GM18511 (cell line): Measurements from ENCODE around the gene BLVRA.
"Not testable (repeated sequence)": the region's sequence is repeated elsewhere in the genome, so short reads cannot be mapped to it uniquely, and the experiment has no call there.

Experiments
- ATAC-seq: cut with Tn5 transposase; IDR thresholded peaks from one replicate; pipeline ENCODE4 v1.9.1; 2021; ENCODE audit warnings: mild to moderate bottlenecking, moderate library complexity; ENCODE audit not compliant: unreplicated experiment

The BLVRA gene, protein sequence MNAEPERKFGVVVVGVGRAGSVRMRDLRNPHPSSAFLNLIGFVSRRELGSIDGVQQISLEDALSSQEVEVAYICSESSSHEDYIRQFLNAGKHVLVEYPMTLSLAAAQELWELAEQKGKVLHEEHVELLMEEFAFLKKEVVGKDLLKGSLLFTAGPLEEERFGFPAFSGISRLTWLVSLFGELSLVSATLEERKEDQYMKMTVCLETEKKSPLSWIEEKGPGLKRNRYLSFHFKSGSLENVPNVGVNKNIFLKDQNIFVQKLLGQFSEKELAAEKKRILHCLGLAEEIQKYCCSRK

DNA sequence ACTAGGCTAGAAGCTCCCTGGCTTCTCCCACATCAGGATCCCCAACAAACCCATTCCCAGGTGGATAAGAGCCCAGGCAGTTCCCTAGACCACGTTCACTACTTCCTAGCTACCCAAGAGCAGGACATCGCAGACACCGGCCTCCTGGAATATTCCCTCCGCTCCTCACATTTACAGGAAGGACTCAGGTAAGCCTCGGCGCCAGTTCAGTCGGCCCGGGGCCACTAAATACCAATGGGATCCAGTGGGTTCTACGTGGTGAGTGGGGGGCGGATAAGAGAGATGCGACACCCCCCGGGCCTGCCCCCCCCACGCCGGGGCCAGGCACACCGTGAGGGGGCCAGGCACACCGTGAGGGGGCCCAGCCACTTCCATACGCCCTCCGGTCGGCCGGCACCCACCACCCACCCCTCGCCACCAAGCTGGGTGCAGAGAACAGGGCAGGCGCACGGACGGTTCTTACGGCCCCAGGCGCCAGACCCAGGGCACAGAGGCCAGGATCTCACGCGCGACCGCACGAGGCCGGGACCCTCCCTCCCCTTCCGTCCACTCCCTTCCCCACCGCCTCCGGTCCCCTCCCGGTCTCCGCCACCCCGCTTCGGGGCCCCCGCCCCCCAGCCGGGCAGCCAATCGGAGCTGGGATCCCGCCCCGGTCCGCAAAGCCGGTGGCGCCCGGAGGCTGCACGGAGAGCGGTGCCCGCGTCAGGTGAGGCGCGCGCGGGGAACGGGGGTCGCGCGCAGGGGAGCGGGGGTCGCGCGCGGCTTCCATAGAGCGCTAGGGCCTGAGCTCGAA is at the start of gene BLVRA:
Gene BLVRA (plus strand): TSS at position 652 of the 793 bp plus-strand sequence. CDS start 12,479 bp downstream, outside the sequence.
- ATAC-seq = peak; percentile 69

DNA sequence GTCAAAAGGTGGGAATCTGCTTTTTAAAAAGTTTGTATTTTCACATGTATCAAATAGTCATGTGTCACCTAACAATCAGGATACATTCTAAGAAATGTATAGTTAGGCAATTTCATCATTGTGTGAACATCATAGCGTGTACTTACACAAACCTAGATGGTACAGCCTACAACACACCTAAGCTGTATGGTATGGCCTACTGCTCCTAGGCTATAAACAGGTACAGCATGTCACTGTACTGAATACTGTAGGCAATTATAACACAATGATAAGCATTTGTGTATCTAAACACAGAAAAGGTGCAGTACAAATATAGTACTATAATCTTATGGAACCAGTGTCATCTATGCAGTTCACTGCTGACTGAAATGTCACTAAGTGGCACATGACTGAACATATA is 47.0 kb upstream of the BLVRA start:
- ATAC-seq = no peak

DNA sequence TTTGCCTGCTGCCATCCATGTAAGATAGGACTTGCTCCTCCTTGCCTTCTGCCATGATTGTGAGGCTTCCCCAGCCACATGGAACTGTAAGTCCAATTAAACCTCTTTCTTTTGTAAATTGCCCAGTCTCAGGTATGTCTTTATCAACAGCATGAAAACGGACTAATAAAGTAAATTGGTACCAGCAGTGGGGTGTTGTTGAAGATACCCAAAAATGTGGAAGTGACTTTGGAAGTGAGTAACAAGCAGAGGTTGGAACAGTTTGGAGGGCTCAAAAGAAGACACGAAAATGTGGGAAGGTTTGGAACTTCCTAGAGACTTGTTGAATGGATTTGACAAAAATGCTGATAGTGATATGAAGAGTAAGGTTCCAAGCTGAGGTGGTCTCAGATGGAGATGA is 42.5 kb upstream of the BLVRA start:
- ATAC-seq = not testable (repeated sequence)

DNA sequence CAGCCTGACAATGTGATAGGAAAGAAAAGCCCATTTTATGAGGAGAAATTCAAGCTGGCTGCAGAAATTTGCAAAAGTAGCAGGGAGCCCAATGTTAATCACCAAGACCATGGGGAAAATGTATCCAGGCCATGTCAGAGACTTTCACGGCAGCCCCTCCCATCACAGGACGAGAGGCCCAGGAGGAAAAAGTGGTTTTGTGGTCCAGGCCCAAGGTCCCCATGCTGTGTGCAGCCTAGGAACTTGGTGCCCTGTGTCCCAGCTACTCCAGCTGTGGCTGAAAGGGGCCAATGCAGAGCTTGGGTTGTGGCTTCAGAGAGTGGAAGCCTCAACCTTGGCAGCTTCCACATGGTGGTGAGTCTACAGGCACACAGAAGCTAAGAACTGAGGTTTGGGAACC is 41.9 kb upstream of the BLVRA start:
- no peak for ATAC-seq

DNA sequence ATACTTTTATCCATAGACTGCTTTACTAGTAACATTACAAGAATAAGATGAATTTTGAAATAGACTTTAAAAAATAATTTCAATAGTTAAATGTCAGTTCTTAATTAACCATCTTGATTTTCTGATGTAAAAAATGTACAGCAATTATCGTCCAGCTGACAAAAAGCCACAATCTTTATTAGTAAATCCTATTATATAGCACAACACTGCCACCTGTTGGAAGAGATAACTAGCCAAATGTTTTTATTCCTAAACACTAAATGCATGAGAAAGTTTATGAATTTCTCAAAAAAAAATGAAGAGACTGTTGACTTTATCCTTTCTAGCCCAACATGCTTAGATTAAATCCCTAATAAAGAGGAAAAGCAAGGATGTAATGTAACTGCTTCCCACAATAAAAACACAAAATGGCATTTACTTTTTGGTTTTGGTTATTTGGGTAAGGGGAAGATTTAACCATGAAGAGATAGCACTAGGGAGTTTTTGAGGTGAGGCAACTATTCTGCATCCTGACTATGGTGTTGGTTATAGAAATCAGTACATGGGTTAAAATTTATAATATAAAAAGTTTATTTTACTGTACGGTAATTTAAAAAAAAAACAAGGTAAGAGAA is 37.2 kb upstream of the BLVRA start:
- ATAC-seq = no peak

DNA sequence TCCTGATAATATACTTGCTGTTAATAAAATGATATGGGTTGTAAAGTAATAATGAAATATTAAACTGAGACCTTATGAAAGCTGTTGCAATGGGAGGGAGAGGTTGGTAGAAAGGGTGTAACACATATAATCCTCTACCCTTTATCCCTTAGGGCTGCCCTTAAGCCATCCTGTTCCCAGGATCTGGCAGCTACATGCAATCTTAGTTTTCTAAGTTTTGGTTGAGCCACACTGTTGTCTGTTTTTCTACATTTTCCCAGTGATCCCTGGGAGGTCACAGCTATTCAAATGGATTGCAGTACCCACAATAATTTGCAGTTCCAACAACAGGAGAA is 35.5 kb upstream of the BLVRA start:
- no peak for ATAC-seq

DNA sequence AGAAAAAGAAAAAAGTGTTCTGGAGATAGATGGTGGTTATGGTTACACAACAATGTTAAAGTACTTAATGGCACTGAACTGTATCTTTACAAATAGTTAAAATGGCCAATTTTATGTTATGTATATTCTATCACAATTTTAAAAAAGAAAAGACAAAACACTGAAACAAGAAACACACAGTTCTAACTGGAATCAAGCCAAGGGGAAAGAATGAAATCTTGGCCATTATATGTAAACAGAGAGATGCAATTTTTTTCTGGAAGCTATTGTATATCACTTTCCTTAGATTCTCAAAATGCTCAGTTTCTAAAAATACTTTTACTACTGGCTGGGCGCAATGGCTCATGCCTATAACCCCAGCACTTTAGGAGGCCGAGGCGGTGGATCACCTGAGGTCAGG is 33.2 kb upstream of the BLVRA start:
- ATAC-seq = no peak

DNA sequence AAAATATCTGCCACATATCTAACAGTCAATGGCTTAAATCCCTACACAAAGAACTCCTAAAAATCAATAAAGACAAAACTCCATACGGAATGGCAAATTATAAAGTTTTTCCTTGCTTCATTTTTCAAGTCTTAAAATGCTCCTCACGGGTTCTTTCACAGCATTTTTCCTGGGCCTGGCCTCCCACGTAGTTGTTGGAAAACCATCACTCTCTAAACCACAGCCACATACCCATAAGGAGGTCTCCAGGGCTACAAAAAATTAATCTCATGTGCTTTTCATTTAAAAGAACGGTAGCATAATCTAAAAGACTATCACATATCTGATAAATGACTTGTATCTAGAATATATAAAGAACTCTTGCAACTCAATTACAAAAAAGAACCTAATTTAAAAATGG is 32.0 kb upstream of the BLVRA start:
- ATAC-seq = no peak

DNA sequence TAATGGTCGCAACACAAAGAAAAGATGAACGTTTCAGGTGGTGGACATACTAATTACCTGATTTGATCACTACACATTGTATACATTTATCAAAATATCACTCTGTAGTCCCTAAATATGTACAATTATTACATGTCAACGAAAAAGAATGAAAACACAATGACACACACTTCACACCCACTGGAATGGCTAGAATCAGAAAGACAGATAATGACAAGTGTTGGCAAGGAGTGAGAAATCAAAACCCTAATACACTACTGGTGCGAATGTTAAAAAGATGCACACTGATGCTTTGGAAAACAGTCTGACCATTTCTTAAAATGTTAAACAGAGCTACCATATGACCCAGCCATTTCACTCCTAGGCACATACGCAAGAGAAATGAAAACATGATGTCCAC is 31.5 kb upstream of the BLVRA start:
- no peak for ATAC-seq

DNA sequence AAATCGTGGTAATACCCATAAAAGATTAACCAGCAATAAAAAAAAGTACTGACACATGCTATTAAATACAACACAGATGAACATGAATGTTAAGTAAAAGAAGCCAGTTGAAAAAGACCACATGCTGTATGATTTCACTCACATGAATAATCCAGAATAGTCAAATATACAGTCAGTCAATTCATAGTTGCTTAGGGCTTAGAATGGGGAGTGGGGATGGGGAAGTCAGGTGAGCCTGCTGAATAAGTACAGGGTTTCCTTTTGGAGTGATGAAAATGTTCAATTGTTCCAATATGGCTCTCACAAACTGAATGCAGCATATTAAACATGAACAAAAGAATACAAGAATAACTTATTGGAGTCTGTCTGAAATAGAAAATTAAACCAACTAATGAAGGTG is 31.0 kb upstream of the BLVRA start:
- no peak for ATAC-seq

DNA sequence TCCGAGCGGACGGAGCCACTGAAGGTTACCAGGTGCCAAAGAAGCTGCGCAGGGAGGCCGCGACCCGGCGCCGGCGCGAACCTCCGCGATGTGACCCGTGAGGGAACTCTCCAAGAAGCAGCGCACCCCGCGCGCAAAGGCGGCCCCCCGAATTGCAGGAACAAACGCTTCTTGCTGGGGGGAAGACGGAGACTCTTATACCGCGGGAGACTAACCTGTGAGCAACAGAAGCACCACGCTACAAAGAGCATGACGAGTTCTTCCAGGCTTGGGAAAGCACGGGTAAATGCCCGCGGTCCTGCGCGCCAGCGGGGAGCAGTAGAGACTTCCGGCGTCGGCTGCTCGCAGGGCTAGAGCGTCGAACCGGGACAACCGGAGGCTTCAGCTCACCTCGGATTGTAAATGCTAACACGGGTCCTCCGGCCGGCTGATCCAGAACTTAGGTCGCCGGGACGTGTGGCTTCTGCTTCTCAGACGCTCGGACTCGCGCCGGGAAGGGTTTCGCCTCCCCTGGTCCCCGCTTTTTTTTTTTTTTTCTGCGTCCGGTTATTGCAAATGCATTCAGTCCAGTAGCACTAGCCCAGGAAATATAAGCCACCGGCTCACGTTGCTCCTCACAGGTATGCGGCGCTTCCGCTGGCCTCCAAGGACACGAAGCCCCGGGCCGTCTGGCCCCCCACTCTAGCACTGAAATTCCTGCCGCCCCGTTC is 29.1 kb upstream of the BLVRA start, which contains the start of gene COA1:
Gene COA1 (minus strand): TSS at position 310 of the 710 bp plus-strand sequence. CDS start 80,909 bp downstream, outside the sequence.
- peak; percentile 90 for ATAC-seq

DNA sequence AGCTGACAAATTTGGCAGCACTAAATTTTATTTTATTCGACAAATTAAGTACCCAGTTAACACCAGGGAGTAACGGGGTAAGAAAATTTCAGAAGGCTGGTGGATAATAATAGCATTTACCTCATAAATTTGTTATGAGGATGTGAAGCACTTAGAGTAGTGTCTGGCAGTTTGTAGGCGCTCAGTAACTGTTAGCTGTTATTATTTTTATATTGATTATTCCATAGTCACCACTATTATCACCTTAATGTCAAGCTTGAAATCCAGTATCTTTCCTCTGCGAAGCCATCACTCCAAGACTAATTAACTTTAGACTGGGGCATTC is 28.6 kb upstream of the BLVRA start:
- ATAC-seq = peak; percentile 19

DNA sequence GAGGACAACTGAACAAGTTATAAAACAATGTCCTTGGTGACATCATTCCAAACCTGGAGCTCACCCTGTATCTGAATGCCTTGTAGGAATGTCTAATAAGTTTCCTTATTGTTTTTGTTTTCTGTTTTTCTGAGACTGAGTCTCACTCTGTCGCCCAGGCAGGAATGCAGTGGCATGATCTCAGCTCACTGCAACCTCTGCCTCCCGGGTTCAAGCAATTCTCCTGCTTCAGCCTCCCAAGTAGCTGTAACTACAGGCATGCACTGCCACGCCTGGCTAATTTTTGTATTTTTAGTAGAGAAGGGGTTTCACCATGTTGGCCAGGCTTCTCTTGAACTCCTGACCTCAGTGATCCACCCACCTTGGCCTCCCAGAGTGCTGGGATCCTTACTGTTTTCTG is 27.0 kb upstream of the BLVRA start:
- ATAC-seq = not testable (repeated sequence)

DNA sequence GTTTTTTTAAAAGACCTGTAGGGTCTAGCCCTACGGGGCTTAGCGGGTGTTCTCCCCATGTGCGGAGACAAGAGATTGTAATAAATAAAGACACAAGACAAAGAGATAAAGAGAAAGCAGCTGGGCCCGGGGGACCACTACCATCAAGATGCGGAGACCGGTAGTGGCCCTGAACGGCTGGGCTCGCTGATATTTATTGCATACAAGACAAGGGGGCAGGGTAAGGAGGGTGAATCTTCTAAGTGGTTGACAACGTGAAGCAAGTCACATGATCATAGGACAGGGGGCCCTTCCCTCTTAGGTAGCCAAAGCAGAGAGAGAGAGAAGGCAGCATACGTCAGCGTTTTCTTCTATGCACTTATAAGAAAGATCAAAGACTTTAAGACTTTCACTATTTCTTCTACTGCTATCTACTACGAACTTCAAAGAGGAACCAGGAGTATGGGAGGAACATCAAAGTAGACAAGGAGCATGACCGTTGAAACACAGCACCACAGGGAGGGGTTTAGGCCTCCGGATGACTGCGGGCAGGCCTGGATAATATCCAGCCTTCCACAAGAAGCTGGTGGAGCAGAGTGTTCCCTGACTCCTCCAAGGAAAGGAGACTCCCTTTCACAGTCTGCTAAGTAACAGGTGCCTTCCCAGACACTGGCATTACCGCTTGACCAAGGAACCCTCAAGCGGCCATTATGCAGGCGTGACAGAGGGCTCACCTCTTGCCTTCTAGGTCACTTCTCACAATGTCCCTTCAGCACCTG is 23.7 kb upstream of the BLVRA start:
- not testable (repeated sequence) for ATAC-seq

DNA sequence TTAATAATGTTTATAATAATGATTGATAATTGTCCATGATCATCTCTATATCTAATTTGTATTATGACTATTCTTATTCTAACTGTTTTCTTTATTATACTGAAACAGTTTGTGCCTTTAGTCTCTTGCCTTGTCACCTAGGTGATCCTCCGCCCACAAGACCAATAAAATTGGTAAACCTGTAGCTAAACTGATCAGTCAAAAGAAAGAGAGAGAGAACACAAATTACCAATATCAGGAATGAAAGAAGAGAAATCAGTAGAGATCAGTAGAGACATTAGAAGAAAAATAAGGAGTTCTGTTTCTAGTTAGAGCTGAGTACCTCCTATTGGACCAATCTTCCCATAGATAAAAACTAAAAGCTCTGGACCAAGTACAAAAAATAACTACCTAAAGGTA is 23.1 kb upstream of the BLVRA start:
- ATAC-seq = peak; percentile 22

DNA sequence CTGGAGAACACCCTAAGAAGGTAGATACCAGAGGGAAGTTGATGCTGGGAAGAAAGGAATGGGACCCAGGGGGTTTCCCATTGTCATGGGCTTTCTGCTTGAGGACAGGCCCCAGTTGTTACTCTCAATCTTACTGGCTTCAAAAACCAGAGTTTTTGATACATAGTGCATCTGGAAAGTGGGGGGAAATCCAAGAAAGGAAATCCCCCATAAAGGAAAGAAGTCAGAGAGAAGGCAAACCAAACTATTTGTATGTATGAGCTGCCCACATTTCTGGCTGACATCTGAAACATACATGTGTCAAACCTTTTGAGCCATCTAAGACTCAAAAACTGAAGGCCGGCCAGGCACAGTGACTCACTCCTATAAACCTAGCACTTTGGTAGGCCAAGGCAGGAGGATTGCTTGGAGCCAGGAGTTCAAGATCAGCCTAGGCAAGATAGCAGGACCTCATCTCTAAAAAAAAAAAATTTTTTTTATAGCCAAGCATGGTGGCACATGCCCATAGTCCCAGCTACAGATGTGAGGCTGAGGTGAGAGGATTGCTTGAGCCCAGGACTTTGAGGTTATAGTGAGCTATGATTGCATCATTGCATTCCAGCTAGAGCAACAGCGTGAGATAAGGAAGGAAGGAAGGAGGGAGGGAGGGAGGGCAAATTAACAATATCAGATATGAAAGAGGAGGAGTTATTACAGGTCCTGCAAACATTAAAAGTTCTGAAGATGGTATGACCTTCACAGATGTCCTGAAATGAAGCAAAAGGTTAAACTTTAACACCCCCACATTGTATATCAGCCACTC is 22.5 kb upstream of the BLVRA start:
- ATAC-seq = peak; percentile 73

DNA sequence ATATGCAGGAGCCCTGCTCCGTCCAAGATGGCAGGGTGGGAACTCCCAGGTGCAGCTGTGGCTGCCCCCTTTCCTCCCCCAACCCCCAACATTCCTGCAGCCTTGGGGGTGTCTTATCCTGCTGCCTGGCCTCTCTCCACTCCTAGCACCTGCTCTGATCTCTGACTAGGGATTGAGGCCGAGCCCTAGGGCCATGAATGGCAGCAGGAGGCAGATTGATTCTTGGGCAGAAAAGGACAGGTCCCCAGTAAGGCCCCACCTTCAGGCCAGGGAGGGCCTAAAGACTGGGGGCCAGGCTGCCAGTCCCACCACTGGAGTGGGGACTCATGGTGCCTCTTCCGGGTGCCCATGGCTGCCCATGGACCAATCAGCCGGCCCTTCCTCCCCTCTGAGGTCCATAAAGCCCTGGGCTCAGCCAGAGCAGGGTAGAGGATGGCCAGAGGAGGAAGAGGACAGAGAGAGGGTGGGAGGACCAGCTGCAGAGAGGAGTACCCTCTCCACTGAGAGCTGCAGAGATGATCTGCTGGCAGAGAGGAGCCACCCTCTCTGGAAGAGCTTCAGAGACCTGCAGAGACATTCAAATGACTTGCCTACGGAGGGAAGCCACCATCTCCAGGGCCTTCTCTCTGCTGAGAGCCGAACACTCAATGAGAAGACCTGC is 20.9 kb upstream of the BLVRA start:
- ATAC-seq = no peak

DNA sequence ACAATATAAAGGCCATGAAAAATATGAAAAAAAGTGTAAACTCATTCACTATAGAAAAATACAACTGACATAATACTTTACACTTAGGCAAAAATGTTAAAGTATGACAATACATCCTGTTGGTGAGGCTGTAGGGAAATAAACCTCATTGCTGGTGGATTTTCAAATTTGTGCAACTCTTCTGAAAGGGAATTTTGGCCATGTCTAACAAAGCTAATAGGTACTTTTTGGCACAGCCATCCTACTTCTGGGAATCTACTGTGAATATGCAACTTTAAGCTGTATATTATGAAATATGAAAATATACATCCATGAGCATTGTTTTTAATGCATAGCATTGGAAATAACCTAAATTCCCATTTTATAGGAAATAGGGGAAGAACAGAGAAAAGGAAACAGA is 15.8 kb upstream of the BLVRA start:
- ATAC-seq = no peak

DNA sequence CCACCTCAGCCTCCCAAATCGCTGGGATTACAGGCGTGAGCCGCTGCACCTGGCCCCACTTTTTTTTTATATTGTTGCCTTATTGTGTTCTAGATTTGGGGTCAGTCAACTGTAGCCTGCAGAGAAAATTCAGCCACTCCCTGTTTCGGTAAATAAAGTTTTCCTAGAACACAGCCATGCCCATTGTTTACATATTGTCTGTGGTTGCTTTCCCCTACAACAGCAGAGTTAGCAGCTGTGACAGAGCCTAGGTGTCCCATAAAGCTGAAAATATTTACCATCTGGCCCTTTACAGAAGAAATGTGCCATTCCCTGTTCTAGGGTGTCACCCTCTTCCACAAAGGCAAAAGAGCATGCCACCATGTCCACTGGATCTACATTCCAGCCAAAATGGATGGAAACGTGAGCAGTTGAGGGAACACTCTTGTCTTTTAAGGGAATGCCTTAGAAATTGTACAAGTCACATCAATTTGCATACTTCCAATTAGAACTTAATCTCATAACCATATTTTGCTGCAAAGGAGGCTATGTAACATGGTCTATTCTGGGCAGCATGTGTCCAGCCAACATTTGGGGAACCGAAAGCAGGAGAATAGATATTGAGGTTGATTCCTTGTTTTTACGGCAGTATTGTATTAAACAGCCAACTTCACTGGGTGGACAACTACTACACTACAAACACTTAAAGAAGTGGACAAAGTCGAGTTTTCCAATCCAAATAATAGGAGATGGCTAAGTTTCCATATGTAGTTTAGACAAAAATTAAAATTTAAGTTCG is 11.0 kb upstream of the BLVRA start:
- ATAC-seq = no peak
